T-helper 2 cell (primary cell): Measurements from ENCODE around the gene FAM118A.
A peak's percentile ranks its signal among the peaks of the same experiment; 100 is the strongest.
"Not testable (repeated sequence)": the region's sequence is repeated elsewhere in the genome, so short reads cannot be mapped to it uniquely, and the experiment has no call there.

Experiments used
- DNase-seq, 5 experiments: peaks; one replicate each; pipeline versions ENCODE4 v3.0.0 to v3.0.0-alpha.2; 2012 to 2022

The FAM118A gene

DNA sequence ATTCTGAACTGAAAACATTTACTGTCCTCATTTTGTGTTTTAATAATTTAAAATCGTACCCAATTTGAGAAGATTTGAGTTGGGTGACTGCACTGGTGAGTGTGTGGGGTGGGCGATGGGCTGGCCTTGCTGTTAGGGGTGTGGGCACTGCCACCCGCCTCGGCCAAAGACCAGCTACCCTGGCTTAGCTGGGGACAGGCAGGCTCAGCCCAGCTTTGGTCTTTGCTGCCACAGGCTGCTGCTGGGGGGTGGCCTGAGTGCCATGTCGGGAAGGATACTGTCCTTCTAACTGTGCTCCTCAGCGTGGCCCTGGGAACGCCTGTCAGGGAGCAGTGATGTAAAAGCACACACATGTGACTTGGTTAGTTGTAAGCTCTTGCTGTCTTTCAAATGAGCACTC lies 22.3 kb downstream of the FAM118A start:
- DNase-seq = no peak

DNA sequence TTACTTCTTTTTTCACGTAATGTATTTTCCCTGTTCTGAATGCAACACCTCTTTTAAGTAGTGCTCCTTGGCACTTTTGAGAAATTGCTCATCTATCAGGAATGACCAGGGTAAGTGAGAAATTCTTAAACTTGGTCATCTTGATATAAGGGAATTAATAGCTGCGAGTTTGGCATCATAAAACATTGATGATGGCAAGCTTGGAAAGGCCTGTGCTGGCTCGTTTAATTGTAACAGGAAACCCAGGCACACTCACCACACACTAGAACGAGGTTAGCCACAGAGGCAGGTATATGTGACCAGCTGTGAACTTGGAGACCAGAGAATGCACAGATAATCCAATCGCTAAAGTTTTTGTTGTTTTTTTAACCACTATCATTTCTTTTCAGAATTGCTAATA lies 24.3 kb downstream of the FAM118A start:
- DNase-seq = peak in 1 of 5 experiments; percentile 67

- DNase-seq = no peak
These were observed 24.8 kb downstream of the FAM118A start for GRCh38 chr22:45334528-45334927.

- no peak for DNase-seq
These were observed 25.5 kb downstream of the FAM118A start for GRCh38 chr22:45335021-45335818.

- no peak for DNase-seq
These were observed 26.3 kb downstream of the FAM118A start for GRCh38 chr22:45335854-45336522.

DNA sequence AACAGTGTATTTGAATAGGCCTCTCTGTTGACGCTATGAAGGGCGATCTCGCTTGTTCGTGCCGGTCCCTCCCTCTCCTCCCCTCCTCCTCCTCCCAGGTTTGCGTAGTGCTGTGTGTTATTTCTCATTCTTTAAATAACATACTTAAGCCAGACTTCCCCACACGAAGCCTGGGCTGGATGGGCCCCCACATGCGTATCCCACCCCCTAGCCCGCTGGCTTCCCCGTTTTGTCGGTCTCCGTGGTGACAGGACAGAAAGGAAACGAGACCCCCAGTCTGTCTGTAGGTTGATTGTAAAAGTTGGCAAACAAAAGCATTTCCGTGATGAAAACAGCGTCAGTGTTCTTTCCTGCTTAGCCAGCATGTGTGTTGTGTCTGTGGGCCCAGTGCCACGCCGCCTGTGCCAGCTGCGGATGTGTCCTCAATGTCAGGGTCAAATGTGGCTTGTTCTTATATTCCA lies 27.3 kb downstream of the FAM118A start:
- DNase-seq = no peak

GRCh38 chr22:45337536-45337935 lies 27.8 kb downstream of the FAM118A start:
- no peak for DNase-seq

- DNase-seq = no peak
These were observed 29.1 kb downstream of the FAM118A start for GRCh38 chr22:45338795-45339194.

- DNase-seq = no peak
These were observed 30.6 kb downstream of the FAM118A start for GRCh38 chr22:45340323-45340722.

DNA sequence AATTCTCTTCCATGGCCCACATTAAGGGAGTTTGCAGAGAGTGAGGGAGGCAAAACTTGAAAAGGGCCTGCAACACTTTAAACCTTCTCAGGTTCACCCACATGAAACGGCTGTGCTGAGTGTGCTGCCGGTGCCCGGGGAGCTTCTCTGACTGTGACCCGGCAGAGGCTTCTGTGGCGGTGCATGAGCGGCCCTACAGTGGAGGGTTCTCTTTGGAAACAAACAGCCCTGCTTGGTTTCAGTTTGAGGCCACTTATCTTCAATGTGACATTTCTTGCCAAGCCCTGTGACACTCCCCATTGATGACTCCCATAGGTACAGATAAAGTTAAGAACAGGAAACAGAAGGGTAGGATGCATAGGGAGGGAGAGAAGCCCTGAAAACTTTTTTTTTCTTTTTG lies 31.8 kb downstream of the FAM118A start:
- DNase-seq = peak in 3 of 5 experiments; percentile 31 to 87 (median 32)

DNA sequence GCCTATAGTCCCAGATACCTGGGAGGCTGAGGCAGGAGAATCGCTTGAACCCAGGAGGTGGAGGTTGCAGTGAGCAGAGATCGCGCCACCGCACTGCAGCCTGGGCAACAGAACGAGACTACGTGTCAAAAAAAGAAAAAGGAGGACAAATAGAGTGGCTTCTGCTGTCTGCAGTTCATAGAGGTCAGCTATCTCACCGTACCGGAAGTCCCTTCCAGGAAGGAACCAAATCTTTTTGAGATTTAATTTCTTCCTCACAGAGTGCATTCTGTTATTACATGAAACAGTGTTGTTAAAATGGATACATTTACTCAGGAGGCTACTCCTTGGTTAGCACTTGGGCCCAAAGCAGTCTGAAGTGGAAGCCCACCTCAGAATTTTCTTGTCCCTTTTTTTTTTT lies 33.4 kb downstream of the FAM118A start:
- no peak for DNase-seq

DNA sequence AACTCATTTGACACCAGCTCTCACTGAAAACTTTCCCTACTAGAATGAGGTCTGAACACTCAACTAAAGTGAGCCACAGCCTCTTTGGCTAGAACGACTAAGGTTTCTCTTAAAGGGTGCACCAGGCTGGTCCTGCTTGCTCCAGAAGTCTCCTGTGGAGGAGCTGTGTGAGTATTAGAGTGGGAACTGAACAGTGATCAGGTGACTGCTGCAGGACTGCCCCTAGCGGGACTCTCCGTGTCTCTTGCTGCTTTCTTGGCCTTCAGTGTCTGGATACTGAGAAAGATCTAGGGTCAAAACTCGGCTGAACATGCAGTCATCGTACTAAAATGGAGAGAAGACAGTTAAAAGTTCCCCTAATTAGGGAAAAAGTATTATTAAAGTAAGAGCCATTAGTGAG lies 34.6 kb downstream of the FAM118A start:
- no peak for DNase-seq

- no peak for DNase-seq
These were observed 40.2 kb downstream of the FAM118A start for GRCh38 chr22:45349916-45350315.

- DNase-seq = no peak
These were observed 42.2 kb downstream of the FAM118A start for GRCh38 chr22:45351956-45352355.

DNA sequence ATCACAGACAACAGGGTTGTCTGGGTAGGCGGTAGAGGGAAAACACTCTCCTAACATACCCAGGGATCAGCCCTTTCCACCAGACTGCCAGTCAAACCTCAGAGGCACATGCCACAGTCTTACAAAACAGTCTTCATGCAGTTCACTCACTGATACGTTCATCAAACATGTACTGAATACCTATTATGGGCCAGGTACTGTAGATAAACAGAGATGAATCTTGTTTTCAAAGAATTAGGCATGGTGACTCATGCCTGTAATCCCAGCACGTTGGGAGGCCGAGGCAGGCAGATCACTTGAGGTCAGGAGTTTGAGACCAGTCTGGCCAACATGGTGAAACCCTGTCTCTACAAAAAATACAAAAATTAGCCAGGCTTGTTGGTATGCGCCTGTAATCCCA lies 43.0 kb downstream of the FAM118A start:
- DNase-seq = not testable (repeated sequence)

GRCh38 chr22:45353786-45354185 lies 44.1 kb downstream of the FAM118A start:
- DNase-seq = peak in 1 of 5 experiments; percentile 92

GRCh38 chr22:45357490-45357889 lies 47.8 kb downstream of the FAM118A start:
- DNase-seq = no peak

GRCh38 chr22:45358127-45358526 lies 48.4 kb downstream of the FAM118A start:
- no peak for DNase-seq

GRCh38 chr22:45359627-45360026 lies 49.9 kb downstream of the FAM118A start:
- no peak for DNase-seq

DNA sequence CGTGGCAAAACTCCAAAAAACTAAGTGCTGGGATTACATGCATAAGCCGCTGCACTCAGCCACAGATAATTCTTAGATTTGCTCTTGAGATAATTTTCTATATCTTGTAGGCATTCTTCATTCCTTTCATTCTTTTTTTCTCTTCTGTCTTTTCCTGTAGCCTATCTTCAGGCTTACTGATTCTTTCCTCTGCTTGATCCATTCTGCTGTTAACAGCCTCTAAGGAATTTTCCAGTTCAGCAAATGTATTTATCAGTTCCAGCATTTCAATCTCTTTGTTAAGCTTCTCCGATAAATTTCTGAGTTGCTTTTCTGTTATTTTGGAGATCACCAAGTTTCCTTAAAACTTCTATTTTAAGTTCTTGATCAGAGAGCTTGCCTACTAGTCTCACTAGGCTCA lies 57.0 kb downstream of the FAM118A start:
- no peak for DNase-seq

GRCh38 chr22:45373592-45373991 lies 63.9 kb downstream of the FAM118A start:
- DNase-seq = not testable (repeated sequence)

GRCh38 chr22:45376009-45376408 lies 66.3 kb downstream of the FAM118A start:
- DNase-seq = peak in 1 of 5 experiments; percentile 68

GRCh38 chr22:45376703-45377102 lies 67.0 kb downstream of the FAM118A start:
- DNase-seq = peak in 1 of 5 experiments; percentile 23

DNA sequence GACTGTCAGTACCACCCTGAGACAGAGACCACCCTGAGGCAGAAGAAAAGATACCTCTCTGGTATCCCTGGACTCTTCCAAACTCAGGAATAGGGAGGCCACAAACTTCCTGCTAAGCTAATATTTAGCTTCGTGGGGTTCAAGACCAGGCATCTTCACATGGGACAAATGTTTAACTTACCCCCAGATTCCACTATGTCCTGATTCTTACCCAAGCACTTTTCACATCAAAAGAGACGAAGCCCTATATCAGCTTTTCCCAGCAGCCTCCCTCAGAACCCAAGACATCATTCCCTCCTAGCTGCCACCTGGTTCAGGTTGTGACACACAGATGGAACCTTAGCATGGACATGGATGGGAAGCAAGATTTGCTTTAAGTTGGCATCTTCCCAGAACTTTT lies 71.6 kb downstream of the FAM118A start:
- no peak for DNase-seq
